Lower leg skin (tissue), 4 donors: ENCODE measurements around the gene TCEA2. TPM values are rescaled to one million over a fixed set of nuclear protein-coding genes. Genes with fewer than 3 reads are reported as not detected.

Experiments used
- DNase-seq, 2 donors: peaks; one replicate each; pipeline ENCODE4 v3.0.0-alpha.2; 2019; ENCODE audit warnings: low spot score in 2 of 2
- H3K4me3 ChIP-seq: fragments of 200-600 bp; sonication (generic); 2 replicates; pipeline ENCODE4 v1.5.1; 2017; ENCODE audit warnings: mild to moderate bottlenecking, low read depth; ENCODE audit not compliant: poor library complexity, severe bottlenecking
- POLR2A ChIP-seq, 2 donors: fragments of 450-650 bp; IDR thresholded peaks; one replicate each; pipeline ENCODE4 v1.6.1; 2016 to 2017; ENCODE audit warnings: antibody characterized with exemption in 2 of 2, mild to moderate bottlenecking in 1 of 2, moderate library complexity in 1 of 2
- WGBS, 2 donors: methylation state at CpG; one replicate each; pipeline ENCODE4 v1.1.5; 2018; 5-methylcytosine and 5-hydroxymethylcytosine counted together
- intact Hi-C: fragments of 100-400 bp; cut with DNase I; formaldehyde crosslinking; loops from one replicate; pipeline ENCODE4 v1.15.0; 2023; ENCODE audit warnings: low total_unique reads
- total RNA-seq, 4 donors: library from RNA; depleted of rRNA; stranded (reverse); fragments of >200 nt; gene quantifications; one replicate each; pipeline ENCODE4 v1.1.0, GENCODE V29; 2016
- TF ChIP-seq, protein P1 (sequence below), 3 donors: fragments of 450-650 bp; IDR thresholded peaks; one replicate each; pipeline ENCODE4 v1.5.1; 2016; ENCODE audit warnings: antibody characterized with exemption in 3 of 3, mild to moderate bottlenecking in 3 of 3, moderate library complexity in 2 of 3

Gene TCEA2
- total RNA-seq, 4 donors from 2014 or later = 16.5 to 52.3 (median 22.8) TPM

DNA sequence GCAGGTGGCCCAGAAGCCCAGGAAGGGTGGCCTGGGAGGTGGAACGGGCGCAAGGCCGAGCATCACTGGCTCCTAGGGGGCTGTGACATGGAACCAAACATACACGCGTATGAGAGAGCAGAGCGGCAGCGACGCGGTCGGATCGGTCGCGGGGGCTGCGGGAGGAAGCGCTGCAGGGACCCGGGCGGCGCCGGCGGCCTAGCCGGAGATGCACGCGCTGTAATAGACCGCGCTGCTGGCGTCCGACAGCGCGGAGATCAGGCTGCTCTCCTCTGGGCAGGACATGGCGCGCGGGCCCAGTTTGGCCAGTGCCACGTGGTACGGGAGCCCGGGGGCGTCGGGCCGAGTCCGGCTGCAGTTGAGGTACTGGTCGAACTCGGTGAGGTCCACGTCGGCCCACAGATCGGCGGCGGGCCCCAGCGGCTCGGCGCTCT lies 15.0 kb upstream of the TCEA2 start:
- TF ChIP-seq POLR2A (IDR thresholded peaks at IDR 0.05) = no peak
- TF ChIP-seq, protein P1, sequence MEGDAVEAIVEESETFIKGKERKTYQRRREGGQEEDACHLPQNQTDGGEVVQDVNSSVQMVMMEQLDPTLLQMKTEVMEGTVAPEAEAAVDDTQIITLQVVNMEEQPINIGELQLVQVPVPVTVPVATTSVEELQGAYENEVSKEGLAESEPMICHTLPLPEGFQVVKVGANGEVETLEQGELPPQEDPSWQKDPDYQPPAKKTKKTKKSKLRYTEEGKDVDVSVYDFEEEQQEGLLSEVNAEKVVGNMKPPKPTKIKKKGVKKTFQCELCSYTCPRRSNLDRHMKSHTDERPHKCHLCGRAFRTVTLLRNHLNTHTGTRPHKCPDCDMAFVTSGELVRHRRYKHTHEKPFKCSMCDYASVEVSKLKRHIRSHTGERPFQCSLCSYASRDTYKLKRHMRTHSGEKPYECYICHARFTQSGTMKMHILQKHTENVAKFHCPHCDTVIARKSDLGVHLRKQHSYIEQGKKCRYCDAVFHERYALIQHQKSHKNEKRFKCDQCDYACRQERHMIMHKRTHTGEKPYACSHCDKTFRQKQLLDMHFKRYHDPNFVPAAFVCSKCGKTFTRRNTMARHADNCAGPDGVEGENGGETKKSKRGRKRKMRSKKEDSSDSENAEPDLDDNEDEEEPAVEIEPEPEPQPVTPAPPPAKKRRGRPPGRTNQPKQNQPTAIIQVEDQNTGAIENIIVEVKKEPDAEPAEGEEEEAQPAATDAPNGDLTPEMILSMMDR (IDR thresholded peaks at IDR 0.05) = no peak
- intact Hi-C loops = no loop called here
- no peak overlapping the region for H3K4me3 ChIP-seq
- DNase-seq = no peak
- 42 to 57% methylated on average over 13 to 31 of the region's 49 CpGs for WGBS, 2 donors

DNA sequence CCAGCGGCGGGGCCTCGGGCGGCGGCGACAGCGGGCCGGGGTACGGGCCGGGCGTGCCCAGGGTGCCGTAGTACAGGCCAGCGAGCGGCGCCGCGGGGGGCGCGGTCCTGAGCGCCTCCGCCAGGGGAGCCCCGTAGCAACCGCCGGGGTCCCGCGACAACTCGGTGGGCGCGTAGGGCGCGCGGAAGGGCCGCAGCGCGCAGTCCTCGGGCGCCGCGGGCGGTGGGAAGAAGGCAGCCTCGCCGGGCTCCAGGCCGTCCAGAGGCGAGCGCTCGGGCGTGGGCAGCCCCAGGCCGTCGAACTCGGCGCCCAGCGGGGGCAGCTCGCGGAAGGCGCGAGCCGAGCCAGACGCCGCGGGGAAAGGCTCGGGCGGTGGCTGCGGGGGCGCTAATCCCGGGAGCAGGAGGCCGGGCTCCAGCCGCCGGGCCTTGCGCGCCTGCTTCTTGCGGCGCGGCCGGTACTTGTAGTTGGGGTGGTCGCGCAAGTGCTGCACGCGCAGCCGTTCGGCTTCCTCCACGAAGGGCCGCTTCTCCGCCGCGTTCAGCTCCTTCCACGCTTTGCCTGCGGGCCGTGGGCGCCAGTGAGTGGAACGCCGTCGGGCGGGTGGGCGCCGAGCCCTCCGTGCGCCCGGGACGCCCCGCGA lies 14.5 kb upstream of the TCEA2 start:
- 2 to 15% methylated on average over 10 to 61 of the region's 101 CpGs for WGBS, 2 donors
- no peak for DNase-seq

DNA sequence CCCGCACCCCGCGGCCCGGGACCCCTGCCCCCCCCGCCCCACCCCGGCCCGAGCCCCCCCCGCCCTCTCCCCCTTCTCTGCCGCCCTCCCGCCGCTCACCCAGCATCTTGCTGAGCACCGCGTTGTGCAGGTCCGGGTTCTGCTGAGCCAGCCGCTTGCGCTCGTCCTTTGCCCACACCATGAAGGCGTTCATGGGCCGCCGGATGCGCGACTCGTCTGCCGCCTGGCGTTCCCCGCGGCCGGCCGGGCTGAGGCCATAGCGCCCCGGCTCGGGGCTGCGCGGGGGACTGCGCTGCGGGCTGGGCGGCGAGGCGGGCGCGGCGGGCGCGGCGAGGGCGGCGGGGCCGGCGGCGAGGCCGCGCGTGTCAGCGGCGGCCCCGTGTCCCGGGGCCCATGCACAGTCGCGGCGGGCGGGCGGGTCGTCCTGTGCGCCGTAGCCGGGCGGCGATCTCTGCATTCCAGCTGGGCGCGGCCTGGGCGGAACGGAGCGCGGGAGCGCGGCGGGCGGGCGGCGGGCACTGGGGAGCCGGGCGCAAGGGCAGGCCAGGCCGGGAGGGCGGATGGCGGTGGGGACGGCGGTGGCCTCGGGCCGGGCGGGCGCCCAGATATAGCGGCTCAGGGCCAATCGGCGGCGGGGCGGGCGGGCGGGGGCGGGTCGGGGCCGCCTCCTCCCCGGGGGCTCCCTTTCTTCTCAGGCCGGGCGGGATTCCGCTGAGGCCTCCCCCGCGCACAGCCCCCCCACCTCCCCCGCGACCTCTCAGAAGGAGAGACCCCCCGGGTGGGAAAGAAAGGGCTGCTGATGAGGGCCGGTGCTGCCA lies 13.7 kb upstream of the TCEA2 start, which contains the start of gene SOX18:
SOX18 (minus strand) TSS at position 580 of the 818 bp plus-strand sequence; CDS start at position 457, 123 bp downstream.
- intact Hi-C loops = no loop called here
- WGBS, 2 donors = 0% methylated on average over 5 to 21 of the region's 111 CpGs
- no peak for TF ChIP-seq POLR2A (IDR thresholded peaks at IDR 0.05)
- TF ChIP-seq, protein P1 (IDR thresholded peaks at IDR 0.05) = no peak
- no peak within 1 kb of the TSS for H3K4me3 ChIP-seq
- no peak for DNase-seq

More for the DNA sequence above, 14.5 kb upstream of the TCEA2 start:
- H3K4me3 ChIP-seq = no peak overlapping the region
- TF ChIP-seq, protein P1 (IDR thresholded peaks at IDR 0.05) = no peak
- no peak for TF ChIP-seq POLR2A (IDR thresholded peaks at IDR 0.05)
- intact Hi-C loops = no loop called here

DNA sequence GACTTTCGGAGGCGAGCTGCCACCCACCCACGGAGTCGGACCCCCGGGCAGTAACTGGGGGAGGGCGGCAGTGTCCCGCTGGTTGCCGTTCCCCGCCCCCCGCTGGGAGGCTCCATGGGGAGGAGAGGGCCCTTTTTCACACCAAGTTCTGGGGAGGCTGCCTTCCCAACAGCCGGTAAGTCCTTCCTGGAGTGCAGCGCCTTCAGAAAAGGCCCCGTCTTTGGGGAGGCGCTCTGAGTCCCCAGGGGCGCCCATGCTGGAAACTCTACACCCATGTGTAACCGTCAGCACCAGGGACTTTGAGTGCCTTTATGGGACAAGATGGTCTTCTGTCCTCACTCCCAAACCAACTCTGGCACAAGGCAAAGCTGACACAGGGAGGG lies 13.1 kb upstream of the TCEA2 start:
- intact Hi-C loops = no loop called here
- WGBS, 2 donors = 40 to 62% methylated on average over 3 to 6 of the region's 16 CpGs
- no peak for TF ChIP-seq POLR2A (IDR thresholded peaks at IDR 0.05)
- TF ChIP-seq, protein P1 (IDR thresholded peaks at IDR 0.05) = no peak

DNA sequence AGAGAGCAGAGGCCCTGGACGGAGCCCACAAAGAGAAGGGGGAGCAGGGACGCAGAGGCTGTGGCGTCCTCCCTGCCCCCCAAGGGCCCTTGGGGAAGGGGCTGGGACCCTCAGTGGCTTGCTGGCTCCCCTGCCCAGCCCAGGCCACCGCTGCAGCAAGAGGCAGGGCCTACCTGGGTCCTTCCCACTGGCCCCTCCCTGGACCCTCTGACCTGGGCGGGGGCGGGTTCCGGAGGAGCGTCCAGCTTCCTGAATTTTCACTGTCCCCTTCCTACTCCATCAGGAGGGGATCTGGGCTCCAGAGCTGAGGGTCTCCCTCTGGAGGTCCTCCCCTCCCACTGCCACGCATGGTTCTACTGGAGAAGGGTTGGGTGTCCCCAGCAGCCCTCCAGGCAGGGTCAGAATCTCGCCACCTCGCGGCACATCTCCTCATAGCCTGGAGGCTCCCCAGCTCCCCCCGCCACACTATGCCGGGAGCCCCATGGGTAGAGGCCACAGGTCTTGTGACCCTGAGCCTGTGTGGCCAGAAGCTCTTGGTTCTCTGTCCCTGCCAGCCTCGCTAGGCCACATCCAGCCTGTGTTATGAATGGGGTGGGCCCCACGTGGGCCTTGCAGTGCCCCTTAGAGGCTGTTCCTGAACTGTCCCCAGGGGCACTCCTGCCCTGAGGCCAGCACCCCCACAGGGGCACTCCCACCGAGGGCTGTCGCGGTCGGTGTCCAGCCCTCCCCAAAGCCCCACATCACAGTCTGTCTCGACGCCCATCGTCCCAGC lies 12.6 kb upstream of the TCEA2 start:
- H3K4me3 ChIP-seq = no peak overlapping the region
- 67 to 68% methylated on average over 18 to 19 of the region's 23 CpGs for WGBS, 2 donors
- TF ChIP-seq POLR2A (IDR thresholded peaks at IDR 0.05) = no peak
- TF ChIP-seq, protein P1 (IDR thresholded peaks at IDR 0.05) = no peak
- intact Hi-C loops = no loop called here
- no peak for DNase-seq

More for the DNA sequence above, 13.1 kb upstream of the TCEA2 start:
- no peak for DNase-seq
- no peak overlapping the region for H3K4me3 ChIP-seq
